Gastrocnemius medialis (tissue), 4 donors: ENCODE measurements around the gene ISLR.

ENCODE experiments used
- CTCF ChIP-seq, 5 experiments: fragments of 450-650 bp in 3 of 5; fragments of 200-600 bp in 2 of 5; sonication (generic) in 2 of 5; IDR thresholded peaks in 4 of 5; conservative IDR thresholded peaks in 1 of 5; 1 replicate in 4 of 5; 2 replicates in 1 of 5; pipeline ENCODE4 v1.5.1; 2016 to 2019; ENCODE audit warnings: antibody characterized with exemption in 5 of 5, mild to moderate bottlenecking in 3 of 5, moderate library complexity in 3 of 5
- POLR2A ChIP-seq, 2 donors: fragments of 450-650 bp; IDR thresholded peaks; one replicate each; pipeline ENCODE4 v1.6.1; 2017; ENCODE audit warnings: antibody characterized with exemption in 2 of 2, mild to moderate bottlenecking in 2 of 2, moderate library complexity in 2 of 2

GRCh38 chr15:74221399-74222239, 48.1 kb downstream of the ISLR start:
- TF ChIP-seq CTCF (IDR thresholded peaks at IDR 0.05 in 4 of 5, conservative IDR thresholded peaks at IDR 0.05 in 1 of 5) (no peak), POLR2A (IDR thresholded peaks at IDR 0.05) (no peak)
